C1 segment of cervical spinal cord (tissue), 14 donors: ENCODE measurements around the gene GIT2.
"Not testable (repeated sequence)": the region's sequence is repeated elsewhere in the genome, so short reads cannot be mapped to it uniquely, and the experiment has no call there.

ENCODE experiments used
- DNase-seq, 14 donors: peaks; one replicate each; lab custom pipeline; 2025; lab: John Stamatoyannopoulos, UW

GIT2 gene

GRCh38 chr12:110006115-110006514 is 9.9 kb upstream of the GIT2 start:
- DNase-seq, result no peak

GRCh38 chr12:110005319-110005973 is 9.3 kb upstream of the GIT2 start:
- DNase-seq, result no peak

GRCh38 chr12:110004598-110004997 is 8.4 kb upstream of the GIT2 start:
- DNase-seq, result no peak

- DNase-seq, result no peak
These were observed 6.7 kb upstream of the GIT2 start for GRCh38 chr12:110002676-110003515.

GRCh38 chr12:110001596-110001995 is 5.4 kb upstream of the GIT2 start:
- no peak for DNase-seq

GRCh38 chr12:109999983-110000505 is 3.9 kb upstream of the GIT2 start:
- peak in 2 of 14 donors; percentile 15 to 22 for DNase-seq

- DNase-seq, result peak in 3 of 14 donors; percentile 24 to 48 (median 42)
These were observed 3.4 kb upstream of the GIT2 start for GRCh38 chr12:109999649-109999971.

- peak; percentile 32 to 97 (median 90) for DNase-seq
These were observed 2.9 kb upstream of the GIT2 start, which contains the start of gene ANKRD13A for GRCh38 chr12:109998904-109999648. Gene ANKRD13A, plus strand, starts transcription at chr12:109999430. Its CDS starts 259 bp downstream, at chr12:109999689.

- DNase-seq, result no peak
These were observed 2.2 kb upstream of the GIT2 start for GRCh38 chr12:109998241-109998903.

- DNase-seq, result no peak
These were observed 1.2 kb upstream of the GIT2 start for GRCh38 chr12:109997393-109997792.

GRCh38 chr12:109996483-109996853 is 300 bp upstream of the GIT2 start:
- DNase-seq, result no peak

- DNase-seq, result peak in 1 of 14 donors; percentile 46
These were observed 845 bp downstream of the GIT2 start for GRCh38 chr12:109995361-109995685.

GRCh38 chr12:109994401-109995175 is 1.6 kb downstream of the GIT2 start:
- DNase-seq, result no peak

- DNase-seq, result no peak
These were observed 3.1 kb downstream of the GIT2 start for GRCh38 chr12:109993091-109993490.

GRCh38 chr12:109991586-109991985 is 4.6 kb downstream of the GIT2 start:
- peak in 1 of 14 donors; percentile 28 for DNase-seq

- peak in 1 of 14 donors; percentile 40 for DNase-seq
These were observed 6.8 kb downstream of the GIT2 start for GRCh38 chr12:109989380-109989779.

GRCh38 chr12:109988903-109989302 is 7.3 kb downstream of the GIT2 start:
- DNase-seq, result no peak

- no peak for DNase-seq
These were observed 7.9 kb downstream of the GIT2 start for GRCh38 chr12:109988274-109988673.

- DNase-seq, result no peak
These were observed 8.6 kb downstream of the GIT2 start for GRCh38 chr12:109987615-109988014.

GRCh38 chr12:109986236-109986635 is 9.9 kb downstream of the GIT2 start:
- DNase-seq, result not testable (repeated sequence)
